GM19035 (cell line): ENCODE results near the gene SORCS1.
"Not testable (repeated sequence)": the region's sequence is repeated elsewhere in the genome, so short reads cannot be mapped to it uniquely, and the experiment has no call there.

Experiments
- ATAC-seq: cut with Tn5 transposase; IDR thresholded peaks from one replicate; pipeline ENCODE4 v1.9.1; 2021; ENCODE audit not compliant: unreplicated experiment

Gene SORCS1

DNA sequence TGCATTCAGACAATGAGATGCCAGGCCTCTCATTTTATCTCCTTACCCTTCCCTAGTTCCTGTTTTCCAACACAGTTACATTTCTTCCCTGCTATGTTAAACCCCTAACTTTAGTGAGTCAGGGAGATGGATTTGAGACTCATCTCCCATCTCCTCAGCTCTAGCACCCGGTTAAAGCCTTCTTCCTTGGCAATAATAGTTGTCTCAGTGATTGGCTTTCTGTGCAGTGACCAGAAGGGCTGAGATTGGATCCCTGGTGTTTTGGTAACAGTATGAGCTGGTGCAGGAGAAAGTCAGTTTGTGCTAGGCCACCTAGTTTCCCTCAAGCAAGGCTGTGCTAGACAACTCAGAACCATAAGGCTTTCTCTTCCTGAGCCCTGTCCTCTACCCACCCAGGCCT is 212.5 kb downstream of the SORCS1 start:
- ATAC-seq: no peak

DNA sequence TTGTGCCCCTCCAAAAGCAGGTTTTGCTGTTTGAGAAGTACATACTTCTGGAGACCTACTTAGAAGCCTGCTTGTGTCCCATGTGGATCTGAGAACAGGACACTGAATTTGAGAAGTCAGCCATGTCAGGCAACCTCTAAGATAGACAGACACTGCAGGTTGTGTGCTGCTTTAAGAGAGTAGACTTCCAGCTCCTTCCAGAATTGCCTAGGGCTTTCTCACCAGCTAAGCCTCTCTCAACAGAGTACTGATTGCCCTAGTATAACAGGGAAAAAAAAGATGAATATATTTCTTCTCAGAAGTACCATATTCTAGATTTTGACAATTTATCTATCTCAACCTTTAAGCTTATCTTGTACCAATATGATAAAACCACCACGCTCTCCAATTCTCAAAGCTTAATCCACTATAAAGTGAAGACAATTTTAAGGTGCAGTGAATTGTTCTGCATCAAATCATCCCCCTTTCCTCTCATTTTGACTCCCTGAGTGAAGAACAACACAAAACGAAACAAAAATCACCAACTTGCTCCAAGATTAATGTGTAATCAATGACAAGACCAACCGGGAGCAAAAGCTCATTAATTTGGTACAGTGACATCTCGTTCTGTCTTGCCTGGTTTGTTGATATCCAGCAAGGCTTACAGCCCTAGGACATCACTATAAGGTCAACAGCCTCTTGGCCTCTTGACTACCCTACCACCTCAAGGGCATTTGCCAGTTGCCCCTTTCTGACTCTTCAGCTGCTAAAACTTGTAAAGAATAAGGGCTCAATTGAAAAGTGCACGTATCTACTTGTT is 214.6 kb downstream of the SORCS1 start:
- no peak for ATAC-seq

GRCh38 chr10:106947643-106948042 is 216.9 kb downstream of the SORCS1 start:
- ATAC-seq: no peak

- ATAC-seq: no peak
Measured at GRCh38 chr10:106942035-106942662, 222.4 kb downstream of the SORCS1 start.

DNA sequence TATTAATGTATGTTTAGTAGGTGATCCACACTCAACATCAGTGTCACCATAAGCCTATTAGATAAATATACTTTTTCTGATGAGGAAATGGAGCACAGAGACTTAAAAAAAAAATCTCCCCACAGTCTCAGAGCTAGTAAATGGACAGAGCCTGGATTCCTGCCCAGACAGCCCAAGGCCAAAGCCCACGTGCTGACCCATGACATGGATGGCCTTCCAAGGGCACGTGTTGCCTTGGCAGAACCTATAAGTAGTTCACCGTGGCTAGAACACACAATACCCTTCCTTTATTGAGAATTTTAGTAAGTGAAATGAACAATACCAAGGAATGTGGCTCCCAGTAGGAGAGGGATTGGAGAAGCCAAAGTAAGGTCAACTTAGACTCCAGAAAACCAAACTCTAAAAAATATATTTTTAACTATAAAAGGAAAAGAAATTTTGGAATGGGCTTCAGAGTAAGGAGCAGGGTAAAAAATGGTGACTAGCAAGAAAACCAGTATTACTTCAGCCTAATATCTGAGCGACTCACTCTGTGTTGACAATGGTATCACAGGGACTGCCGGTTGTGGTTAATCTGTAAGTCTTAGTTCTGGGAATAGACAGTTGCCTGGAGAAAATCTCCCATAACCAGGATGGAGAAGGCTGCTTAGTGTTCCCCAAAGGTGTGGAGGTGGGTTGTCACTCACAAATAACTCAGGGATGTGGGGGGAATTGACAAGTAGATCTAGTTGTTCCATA is 223.0 kb downstream of the SORCS1 start:
- ATAC-seq: no peak

- no peak for ATAC-seq
Measured at GRCh38 chr10:106938513-106938912, 226.0 kb downstream of the SORCS1 start.

DNA sequence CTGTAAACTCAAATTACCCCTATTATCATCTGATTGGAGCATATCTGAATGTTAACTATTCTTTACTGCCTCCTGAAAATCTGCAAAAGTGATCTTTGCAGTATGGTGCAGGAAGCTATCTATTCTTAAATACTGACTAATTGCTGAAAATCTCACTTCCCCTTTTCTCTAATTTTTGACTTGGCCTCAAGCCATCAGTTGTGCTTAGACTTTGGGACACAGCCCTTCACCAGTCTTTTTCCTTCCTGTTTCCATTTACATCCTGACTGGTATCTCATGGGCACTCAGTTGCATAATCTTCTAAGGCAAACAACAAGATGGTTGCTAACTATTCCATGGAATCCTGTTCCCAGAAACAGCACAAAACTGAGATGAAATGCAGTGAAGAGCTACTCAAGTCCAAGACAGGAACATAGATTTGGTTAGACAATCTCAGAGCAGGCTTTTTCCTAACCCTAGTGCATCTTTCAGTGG is 228.5 kb downstream of the SORCS1 start:
- peak; percentile 73 for ATAC-seq

- no peak for ATAC-seq
Measured at GRCh38 chr10:106931853-106932249, 232.7 kb downstream of the SORCS1 start.

DNA sequence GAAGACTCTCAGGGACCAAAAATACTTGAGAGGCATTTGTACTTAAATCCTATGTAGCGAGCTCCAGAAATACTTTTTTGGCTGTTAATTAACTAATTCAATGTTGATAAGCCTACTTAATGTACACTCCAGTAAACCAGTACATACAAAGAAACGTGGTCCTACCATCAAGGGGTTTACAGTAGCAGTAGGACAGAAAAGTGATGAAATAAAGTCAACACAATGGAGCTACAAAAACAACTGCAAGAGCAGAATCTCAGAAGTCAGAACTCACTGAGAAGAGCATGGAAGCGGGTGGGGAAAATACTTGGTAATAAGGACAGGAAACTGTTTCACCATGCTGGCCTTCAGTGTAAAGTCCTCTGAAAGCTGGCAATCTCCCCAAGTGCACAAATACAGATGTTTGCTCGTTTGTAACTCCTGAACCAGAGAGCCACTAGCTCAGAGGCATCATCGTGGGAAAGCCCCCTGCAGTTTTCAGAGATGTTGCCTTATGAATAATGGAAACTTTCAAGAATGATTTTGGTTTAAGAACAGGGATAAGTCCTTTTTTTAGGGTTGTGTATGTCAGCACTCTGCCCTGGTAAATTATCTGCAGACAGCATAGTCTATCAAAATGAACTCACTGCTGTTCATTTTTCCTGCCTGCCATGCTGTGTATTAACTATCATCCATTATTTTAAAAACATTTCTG is 233.2 kb downstream of the SORCS1 start:
- ATAC-seq: peak; percentile 60

GRCh38 chr10:106930751-106931150 is 233.8 kb downstream of the SORCS1 start:
- no peak for ATAC-seq

- no peak for ATAC-seq
Measured at GRCh38 chr10:106929291-106929895, 235.1 kb downstream of the SORCS1 start.

GRCh38 chr10:106928151-106928550 is 236.4 kb downstream of the SORCS1 start:
- ATAC-seq: not testable (repeated sequence)

GRCh38 chr10:106925191-106925590 is 239.3 kb downstream of the SORCS1 start:
- no peak for ATAC-seq

GRCh38 chr10:106920538-106920937 is 244.0 kb downstream of the SORCS1 start:
- no peak for ATAC-seq

GRCh38 chr10:106919871-106920282 is 244.6 kb downstream of the SORCS1 start:
- ATAC-seq: peak; percentile 83

GRCh38 chr10:106917452-106918055 is 247.0 kb downstream of the SORCS1 start:
- no peak for ATAC-seq

- no peak for ATAC-seq
Measured at GRCh38 chr10:106914016-106914415, 250.5 kb downstream of the SORCS1 start.

DNA sequence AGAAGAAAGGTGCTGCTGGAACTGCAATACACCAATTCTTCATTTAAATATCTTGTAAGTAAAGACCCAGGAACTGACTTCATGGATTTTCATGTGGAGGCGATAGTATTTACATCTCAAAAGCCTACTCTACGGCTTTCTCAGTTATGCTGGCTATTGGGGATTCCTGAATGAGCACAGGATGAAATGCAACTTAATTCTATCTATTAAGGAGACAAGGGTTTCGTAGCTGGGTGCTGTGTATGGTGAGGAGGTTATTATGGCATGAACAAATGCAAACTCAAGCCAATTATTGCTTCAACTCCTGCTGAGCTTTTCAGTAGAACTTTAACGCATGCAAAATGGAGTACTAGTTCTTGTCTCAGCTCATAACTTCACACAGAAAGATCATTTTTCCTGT is 251.2 kb downstream of the SORCS1 start:
- no peak for ATAC-seq

DNA sequence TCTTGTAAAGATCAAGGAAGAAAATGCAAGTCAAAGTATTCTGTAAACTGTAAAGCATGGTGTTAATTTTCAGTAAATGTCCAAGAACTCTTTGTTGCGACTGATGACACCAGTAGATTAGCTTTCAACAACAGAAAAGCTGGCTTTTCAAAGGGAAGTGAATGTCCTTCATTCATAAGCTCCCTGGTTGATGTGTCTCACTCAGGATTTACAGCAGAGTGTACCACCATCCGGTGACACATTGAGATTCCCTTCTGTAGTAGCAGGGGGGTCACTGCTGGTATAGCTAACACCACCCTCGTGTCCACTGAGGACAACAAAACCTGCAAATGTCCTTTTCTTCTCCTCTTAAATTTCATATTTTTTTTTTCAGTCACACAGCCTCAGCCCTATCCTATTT is 253.4 kb downstream of the SORCS1 start:
- no peak for ATAC-seq

DNA sequence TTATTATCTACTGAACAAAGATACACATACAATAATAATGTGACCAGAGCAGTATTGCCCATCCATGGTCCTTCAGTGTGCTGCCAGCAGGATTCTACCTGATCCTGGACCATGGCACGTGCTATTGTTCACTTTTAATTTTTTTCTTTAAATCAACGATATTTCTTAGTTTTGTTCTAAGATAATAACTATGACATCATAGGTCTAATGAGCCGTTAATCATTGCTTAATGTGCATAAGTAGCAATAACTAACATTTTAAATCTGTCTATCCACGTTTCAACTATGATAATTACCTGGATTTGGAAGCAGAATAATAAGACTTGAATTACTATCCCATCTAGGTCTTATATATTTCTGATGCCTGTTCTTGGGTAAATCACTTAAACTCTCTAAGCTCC is 253.8 kb downstream of the SORCS1 start:
- no peak for ATAC-seq
